SK-N-SH (cell line): Measurements from ENCODE around the gene MOCOS.

Source experiments
- CHD2 ChIP-seq: fragments of 150-350 bp; IDR thresholded peaks from 2 replicates; pipeline ENCODE4 v1.6.1; 2018; ENCODE audit warnings: low read length; ENCODE audit not compliant: partially characterized antibody
- CTCF ChIP-seq: fragments of 200-600 bp; sonication (generic); IDR thresholded peaks from 2 replicates; pipeline ENCODE4 v1.6.1; 2017; ENCODE audit warnings: antibody characterized with exemption, mild to moderate bottlenecking, moderate library complexity
- EZH2phosphoT487 ChIP-seq: fragments of 200-600 bp; sonication (generic); IDR thresholded peaks from 2 replicates; pipeline ENCODE4 v1.6.1; 2017; ENCODE audit warnings: low read depth, mixed run types, mild to moderate bottlenecking, antibody characterized with exemption, moderate library complexity, borderline replicate concordance
- RAD21 ChIP-seq: IDR thresholded peaks from 2 replicates; pipeline ENCODE4 v1.6.1; 2012; ENCODE audit warnings: mild to moderate bottlenecking, low read length
- REST ChIP-seq: IDR thresholded peaks from 2 replicates; pipeline ENCODE4 v1.6.1; 2012; ENCODE audit warnings: mild to moderate bottlenecking, low read depth, low read length, moderate library complexity
- RFX5 ChIP-seq: IDR thresholded peaks from 2 replicates; pipeline ENCODE4 v1.6.1; 2012; ENCODE audit warnings: mild to moderate bottlenecking, improper control_type of control experiment, low read length
- SIN3A ChIP-seq: IDR thresholded peaks from 2 replicates; pipeline ENCODE4 v1.6.1; 2012; ENCODE audit warnings: low read depth, mild to moderate bottlenecking, low read length, moderate library complexity, borderline replicate concordance
- TCF12 ChIP-seq: IDR thresholded peaks from 2 replicates; pipeline ENCODE4 v1.4.0; 2012

- no peak for TF ChIP-seq EZH2phosphoT487
- TF ChIP-seq RFX5 = no peak
- TF ChIP-seq REST = no peak
- no peak for TF ChIP-seq CHD2
- no peak for TF ChIP-seq CTCF
- no peak for TF ChIP-seq RAD21
- no peak for TF ChIP-seq TCF12
- no peak for TF ChIP-seq SIN3A
Measured at GRCh38 chr18:36304723-36305122, 117.4 kb downstream of the MOCOS start.
